Endometrium (tissue), 2 donors: ENCODE data around the gene EIF1B.

Source experiments
- FAIRE-seq: peaks from 2 replicates; lab custom pipeline; 2012; peaks lifted over from hg19 to GRCh38; lab: Jason Lieb, UNC
- donor health status: control.
- donor health status: control.

The EIF1B gene

DNA sequence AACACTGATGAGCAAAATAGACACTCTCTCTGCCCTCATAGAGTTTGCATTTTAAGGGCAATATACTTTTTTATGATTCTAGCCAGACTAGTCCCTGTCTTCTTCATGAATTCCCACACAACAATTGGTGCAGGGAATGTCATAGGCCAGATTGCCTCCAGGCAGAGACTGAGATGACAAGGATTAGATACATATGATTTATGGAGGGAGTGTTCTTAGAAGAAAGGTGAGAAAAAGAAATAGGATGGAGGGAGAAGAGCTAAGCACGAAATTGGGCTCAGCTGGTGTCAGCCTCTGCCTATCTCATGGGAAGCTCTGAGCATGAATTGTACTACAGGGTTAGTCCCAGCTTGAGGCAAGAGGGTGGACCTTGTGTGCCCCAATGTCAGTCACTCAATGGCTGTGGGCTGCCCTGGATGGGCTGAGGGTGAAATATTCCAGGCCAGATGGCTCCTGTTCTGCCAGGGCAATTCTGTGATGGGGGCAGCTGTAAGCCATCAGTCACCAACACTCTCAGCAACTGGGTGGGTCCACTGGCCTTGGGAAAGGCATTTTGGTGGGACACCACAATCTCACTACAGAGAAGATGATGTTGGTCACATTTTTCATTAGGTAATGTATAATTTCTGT lies 31.1 kb downstream of the EIF1B start:
- FAIRE-seq = no peak

DNA sequence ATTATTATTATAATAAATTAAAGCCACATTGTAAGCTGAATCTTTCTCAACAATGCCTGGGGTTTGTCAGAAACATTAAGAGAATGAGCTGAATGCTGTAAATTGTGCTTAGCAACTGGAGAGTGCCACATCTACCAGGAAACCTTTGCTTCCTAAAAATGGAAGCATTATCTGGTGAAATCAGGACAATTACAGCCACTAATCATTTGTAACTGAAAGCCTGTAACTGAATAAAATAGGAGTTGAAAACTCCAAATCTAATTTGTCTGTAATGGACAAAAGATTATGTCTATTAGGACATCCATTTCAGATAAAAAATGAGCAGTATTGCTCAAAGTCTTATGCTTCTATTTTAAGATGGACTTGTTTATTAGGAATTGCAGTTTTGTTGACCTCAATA lies 32.2 kb downstream of the EIF1B start:
- no peak for FAIRE-seq

DNA sequence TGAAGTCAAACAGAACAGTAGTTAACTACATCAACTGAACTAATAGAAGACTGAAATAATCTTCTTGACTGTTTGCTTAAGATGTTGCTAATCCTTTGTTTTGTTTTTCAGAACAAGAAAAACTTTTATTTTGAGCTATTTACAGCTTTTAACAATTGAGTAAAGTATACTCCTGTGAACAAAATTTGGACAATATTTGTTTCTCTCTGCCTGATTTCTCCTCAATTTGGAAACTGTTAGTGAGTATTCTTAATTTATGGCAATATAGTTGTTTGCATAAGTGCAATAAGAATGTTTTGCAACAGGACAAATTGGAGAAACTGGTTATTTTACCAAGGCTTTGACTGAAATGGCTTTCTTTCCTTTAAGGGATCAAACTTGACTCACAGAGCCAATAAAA lies 41.0 kb downstream of the EIF1B start:
- no peak for FAIRE-seq

DNA sequence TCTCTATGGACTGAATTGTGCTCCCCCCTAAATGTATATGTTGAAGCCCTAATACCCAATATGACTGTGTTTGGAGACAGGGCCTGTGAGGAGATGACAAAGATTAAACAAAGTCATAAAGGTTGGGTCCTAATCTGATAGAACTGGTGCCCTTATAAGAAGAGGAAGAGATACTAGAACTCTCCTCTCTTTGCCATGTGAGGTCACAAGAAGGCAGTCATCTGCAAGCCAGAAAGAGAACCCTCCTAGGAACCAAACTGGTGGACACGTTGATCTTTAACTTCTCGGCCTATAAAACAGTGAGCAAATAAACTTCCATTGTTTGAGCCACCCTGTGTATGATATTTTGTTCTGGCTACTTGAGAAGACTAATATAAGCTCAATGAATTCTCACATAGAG lies 45.9 kb downstream of the EIF1B start:
- FAIRE-seq = no peak

DNA sequence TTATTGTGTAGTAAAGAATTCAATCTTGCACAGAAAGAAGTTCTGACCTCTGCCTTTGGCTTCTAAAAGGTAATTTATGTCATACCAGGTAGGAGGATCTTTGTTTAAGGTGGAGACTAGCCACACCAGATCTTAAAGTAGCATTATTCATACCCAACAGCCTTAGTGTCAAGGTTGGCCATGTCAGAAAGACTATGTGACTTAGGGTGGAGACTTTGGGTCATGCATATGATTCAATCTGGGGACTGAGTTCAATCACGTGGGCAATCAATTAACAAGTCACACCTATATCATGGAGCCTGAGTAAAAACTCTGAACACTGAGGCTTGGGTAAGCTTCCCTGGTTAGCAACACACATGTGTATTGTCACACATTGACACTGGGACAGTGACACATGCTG lies 48.9 kb downstream of the EIF1B start:
- no peak for FAIRE-seq
